A673 (cell line): ENCODE results near the gene DOCK10. TPM values are rescaled to one million over a fixed set of nuclear protein-coding genes. Genes with fewer than 3 reads are reported as not detected.
"Not testable (repeated sequence)": the region's sequence is repeated elsewhere in the genome, so short reads cannot be mapped to it uniquely, and the experiment has no call there.

Source experiments
- BruUV-seq: library from RNA; stranded (reverse); fragments of 400-500 nt; replicated peaks from 2 replicates; lab custom pipeline; 2021; lab: Mats Ljungman, UMichigan
- CTCF ChIA-PET: fragments of 300-600 bp; sonication (Branson Sonifier 250); formaldehyde crosslinking; loops from one replicate; lab custom pipeline; 2022; ENCODE audit warnings: antibody characterized with exemption; lab: Charles Lee
- POLR2A ChIA-PET: fragments of 300-600 bp; sonication (Branson Sonifier 250); formaldehyde crosslinking; loops from one replicate; lab custom pipeline; 2022; ENCODE audit warnings: antibody characterized with exemption; ENCODE audit not compliant: low non-redundant PET; lab: Charles Lee
- DNase-seq: peaks from one replicate; pipeline ENCODE4 v3.0.0-alpha.2; 2015; ENCODE audit warnings: low spot score
- H3K27ac ChIP-seq: fragments of 200-600 bp; sonication (generic); 2 replicates; pipeline ENCODE4 v1.5.1; 2016; ENCODE audit warnings: mixed run types, low read depth, mild to moderate bottlenecking, mixed read lengths, antibody characterized with exemption, low read length; ENCODE audit not compliant: poor library complexity, severe bottlenecking
- H3K27me3 ChIP-seq: fragments of 200-600 bp; sonication (generic); replicated peaks from 2 replicates; pipeline ENCODE4 v1.6.1; 2017; ENCODE audit warnings: mixed run types, low read depth, mild to moderate bottlenecking, mixed read lengths, antibody characterized with exemption, low read length; ENCODE audit not compliant: insufficient read depth, poor library complexity
- H3K36me3 ChIP-seq: fragments of 200-600 bp; sonication (generic); 2 replicates; pipeline ENCODE4 v1.6.1; 2016; ENCODE audit warnings: mixed run types, mild to moderate bottlenecking, mixed read lengths, antibody characterized with exemption, low read length; ENCODE audit not compliant: insufficient read depth, poor library complexity, severe bottlenecking
- H3K4me1 ChIP-seq: fragments of 200-600 bp; sonication (generic); 2 replicates; pipeline ENCODE4 v1.6.1; 2017; ENCODE audit warnings: mixed run types, mild to moderate bottlenecking, mixed read lengths, antibody characterized with exemption, low read length; ENCODE audit not compliant: insufficient read depth, poor library complexity, severe bottlenecking
- H3K4me3 ChIP-seq: fragments of 200-600 bp; sonication (generic); 2 replicates; pipeline ENCODE4 v1.5.1; 2016; ENCODE audit warnings: low read depth, mixed run types, mild to moderate bottlenecking, mixed read lengths, low read length; ENCODE audit not compliant: poor library complexity, severe bottlenecking
- H3K9me3 ChIP-seq: fragments of 200-600 bp; sonication (generic); 2 replicates; pipeline ENCODE4 v1.6.1; 2016; ENCODE audit warnings: mixed run types, low read depth, mild to moderate bottlenecking, mixed read lengths, antibody characterized with exemption, low read length; ENCODE audit not compliant: poor library complexity, severe bottlenecking
- EZH2 ChIP-seq: fragments of 200-600 bp; sonication (generic); IDR thresholded peaks from 2 replicates; pipeline ENCODE4 v1.6.1; 2017; ENCODE audit warnings: borderline replicate concordance, low read depth, mild to moderate bottlenecking, mixed read lengths, antibody characterized with exemption, low read length; ENCODE audit not compliant: poor library complexity, severe bottlenecking
- intact Hi-C: fragments of 100-400 bp; cut with micrococcal nuclease; formaldehyde crosslinking; loops from one replicate; pipeline ENCODE4 v1.10.0; 2022; ENCODE audit not compliant: unreplicated experiment
- total RNA-seq: library from RNA; stranded (reverse); gene quantifications from 2 replicates; pipeline ENCODE4 v1.2.3, GENCODE V29; 2021
- TF ChIP-seq, protein P1 (sequence below): fragments of 300-800, 200-600 bp; sonication (generic); conservative IDR thresholded peaks from 2 replicates; pipeline ENCODE4 v1.5.1; 2017; ENCODE audit warnings: low read depth, mild to moderate bottlenecking, antibody characterized with exemption, low read length, moderate library complexity, mixed read lengths

DOCK10 gene
- total RNA-seq, 1 experiment from 2014 or later, result 5.1 TPM

DNA sequence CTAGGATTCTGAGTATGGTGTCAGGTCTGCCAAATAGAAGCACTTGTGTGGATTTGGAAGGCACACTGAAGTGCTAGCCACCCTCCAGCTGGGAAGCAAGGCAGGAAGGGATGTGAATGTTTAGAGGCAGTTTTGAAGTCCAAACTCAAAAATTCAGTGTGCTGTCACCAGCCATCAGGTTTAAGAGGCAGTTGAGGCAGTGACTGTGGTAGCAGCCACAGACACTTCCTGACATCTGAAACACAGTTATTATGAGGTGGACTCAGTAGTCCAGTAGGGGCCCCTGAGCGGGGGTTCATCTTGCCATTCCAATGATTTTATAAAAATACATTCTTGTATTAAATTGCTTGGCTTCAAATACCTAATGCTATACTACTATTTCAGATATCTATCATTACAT lies 13.4 kb upstream of the DOCK10 start:
- no peak overlapping the region for H3K27ac ChIP-seq
- H3K4me1 ChIP-seq, result no peaks in the 10 kb centered on the region
- no peaks in the 10 kb centered on the region for H3K36me3 ChIP-seq
- H3K4me3 ChIP-seq, result no peak overlapping the region
- no peaks in the 10 kb centered on the region for H3K9me3 ChIP-seq
- TF ChIP-seq, protein P1, sequence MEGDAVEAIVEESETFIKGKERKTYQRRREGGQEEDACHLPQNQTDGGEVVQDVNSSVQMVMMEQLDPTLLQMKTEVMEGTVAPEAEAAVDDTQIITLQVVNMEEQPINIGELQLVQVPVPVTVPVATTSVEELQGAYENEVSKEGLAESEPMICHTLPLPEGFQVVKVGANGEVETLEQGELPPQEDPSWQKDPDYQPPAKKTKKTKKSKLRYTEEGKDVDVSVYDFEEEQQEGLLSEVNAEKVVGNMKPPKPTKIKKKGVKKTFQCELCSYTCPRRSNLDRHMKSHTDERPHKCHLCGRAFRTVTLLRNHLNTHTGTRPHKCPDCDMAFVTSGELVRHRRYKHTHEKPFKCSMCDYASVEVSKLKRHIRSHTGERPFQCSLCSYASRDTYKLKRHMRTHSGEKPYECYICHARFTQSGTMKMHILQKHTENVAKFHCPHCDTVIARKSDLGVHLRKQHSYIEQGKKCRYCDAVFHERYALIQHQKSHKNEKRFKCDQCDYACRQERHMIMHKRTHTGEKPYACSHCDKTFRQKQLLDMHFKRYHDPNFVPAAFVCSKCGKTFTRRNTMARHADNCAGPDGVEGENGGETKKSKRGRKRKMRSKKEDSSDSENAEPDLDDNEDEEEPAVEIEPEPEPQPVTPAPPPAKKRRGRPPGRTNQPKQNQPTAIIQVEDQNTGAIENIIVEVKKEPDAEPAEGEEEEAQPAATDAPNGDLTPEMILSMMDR, result no peak
- no peak for TF ChIP-seq EZH2
- ChIA-PET CTCF (no interaction called here), POLR2A (no interaction called here)
- H3K27me3 ChIP-seq, result no peaks in the 10 kb centered on the region
- BruUV-seq, result no TSS peak
- DNase-seq, result no peak
- intact Hi-C loops, result no loop called here

DNA sequence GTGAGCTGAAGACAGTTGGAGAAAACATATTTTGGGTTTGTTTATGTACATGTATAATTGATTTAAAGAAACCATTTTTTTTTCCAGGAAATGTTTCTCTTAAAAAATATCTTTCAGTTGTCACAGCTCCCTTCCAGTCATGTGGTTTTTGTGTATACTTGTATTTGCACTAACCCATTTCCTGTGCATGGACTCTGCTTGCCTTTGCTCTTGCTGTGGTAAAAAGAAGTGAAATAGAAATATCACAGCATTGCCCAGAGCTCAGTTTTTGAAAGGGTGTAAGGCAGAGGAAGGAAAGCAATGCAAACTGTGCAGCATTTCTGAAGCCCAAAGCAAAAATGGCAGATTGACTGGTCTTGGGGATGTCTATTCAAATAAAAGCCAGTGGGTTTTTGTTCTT lies 10.4 kb upstream of the DOCK10 start:
- H3K4me3 ChIP-seq, result no peak overlapping the region
- ChIA-PET POLR2A (no interaction called here), CTCF (no interaction called here)
- no peaks in the 10 kb centered on the region for H3K9me3 ChIP-seq
- no peak overlapping the region for H3K27ac ChIP-seq
- no TSS peak for BruUV-seq
- TF ChIP-seq EZH2, result no peak
- TF ChIP-seq, protein P1, result no peak
- intact Hi-C loops, result no loop called here
- H3K36me3 ChIP-seq, result no peaks in the 10 kb centered on the region
- no peaks in the 10 kb centered on the region for H3K4me1 ChIP-seq
- peaks cover 7% of the 10 kb centered on the region for H3K27me3 ChIP-seq
- DNase-seq, result no peak

DNA sequence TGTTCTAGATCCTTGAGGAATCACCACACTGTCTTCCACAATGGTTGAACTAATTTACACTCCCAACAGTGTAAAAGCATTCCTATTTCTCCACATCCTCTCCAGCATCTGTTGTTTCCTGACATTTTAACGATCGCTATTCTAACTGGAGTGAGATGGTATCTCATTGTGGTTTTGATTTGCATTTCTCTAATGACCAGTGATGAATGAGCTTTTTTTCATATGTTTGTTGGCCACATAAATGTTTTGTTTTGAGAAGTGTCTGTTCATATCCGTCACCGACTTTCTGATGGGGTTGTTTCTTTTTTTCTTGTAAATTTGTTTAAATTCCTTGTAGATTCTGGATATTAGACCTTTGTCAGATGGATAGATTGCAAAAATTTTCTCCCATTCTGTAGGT lies 5.2 kb upstream of the DOCK10 start:
- H3K4me3 ChIP-seq, intact Hi-C loops, H3K36me3 ChIP-seq, POLR2A ChIA-PET, H3K9me3 ChIP-seq, H3K4me1 ChIP-seq, H3K27ac ChIP-seq, CTCF ChIA-PET, BruUV-seq, DNase-seq: not testable (repeated sequence)
- H3K27me3 ChIP-seq, result peaks cover 46% of the 10 kb centered on the region

DNA sequence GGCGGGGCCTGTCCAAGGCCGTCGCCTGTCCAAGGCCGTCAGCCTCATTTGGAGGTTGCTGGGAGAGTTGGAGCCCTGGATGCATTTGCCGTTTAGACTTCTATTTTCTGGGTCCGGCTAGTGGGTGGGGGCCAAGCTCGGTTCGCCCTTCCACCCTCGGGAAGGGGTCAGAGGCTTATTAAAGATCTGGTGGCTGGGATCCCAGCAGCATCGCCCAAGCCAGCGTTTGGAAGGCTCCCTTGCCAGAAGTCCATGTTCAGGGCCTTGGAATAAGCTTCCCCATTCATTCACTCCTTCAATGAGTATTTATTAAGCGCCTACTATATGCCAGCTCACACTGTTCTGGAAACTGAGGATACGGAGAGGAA lies 516 bp upstream of the DOCK10 start:
- POLR2A ChIA-PET, result no interaction called here
- Histone ChIP-seq H3K4me3 (peak overlapping the region; percentile 53), H3K4me1 (peaks cover 8% of the 10 kb centered on the region), H3K27ac (no peak overlapping the region), H3K27me3 (peaks cover 73% of the 10 kb centered on the region), H3K9me3 (no peaks in the 10 kb centered on the region), H3K36me3 (no peaks in the 10 kb centered on the region)
- intact Hi-C loops, result no loop called here
- DNase-seq, result peak; percentile 4
- TF ChIP-seq EZH2, result no peak
- CTCF ChIA-PET, result no interaction called here
- no TSS peak for BruUV-seq
